Breast epithelium (tissue), 3 donors: ENCODE data around the gene GPATCH3.

Experiments
- CTCF ChIP-seq, 3 donors: fragments of 450-650 bp; IDR thresholded peaks; one replicate each; pipeline ENCODE4 v1.5.1; 2016 to 2017; ENCODE audit warnings: antibody characterized with exemption in 3 of 3, mild to moderate bottlenecking in 3 of 3, moderate library complexity in 3 of 3
- POLR2A ChIP-seq: fragments of 450-650 bp; IDR thresholded peaks from one replicate; pipeline ENCODE4 v1.6.1; 2016; ENCODE audit warnings: antibody characterized with exemption, mild to moderate bottlenecking, moderate library complexity
- POLR2AphosphoS5 ChIP-seq, 3 donors: sonication (generic); formaldehyde crosslinking; IDR thresholded peaks; one replicate each; pipeline ENCODE4 v1.6.1; 2017; ENCODE audit warnings: antibody characterized with exemption in 3 of 3

GRCh38 chr1:26909951-26910342 lies 9.7 kb upstream of the GPATCH3 start:
- TF ChIP-seq POLR2AphosphoS5 (IDR thresholded peaks at IDR 0.05) = no peak
- TF ChIP-seq CTCF (IDR thresholded peaks at IDR 0.05) = no peak
- no peak for TF ChIP-seq POLR2A
